ENCODE results near the gene FRMD4A. TPM values are rescaled to one million over a fixed set of nuclear protein-coding genes. Genes with fewer than 3 reads are reported as not detected.
A peak's percentile ranks its signal among the peaks of the same experiment; 100 is the strongest.
"Not testable (repeated sequence)": the region's sequence is repeated elsewhere in the genome, so short reads cannot be mapped to it uniquely, and the experiment has no call there.

The FRMD4A gene
- polyA plus RNA-seq, 3 donors, result 82.0 to 91.8 (median 86.9) TPM

DNA sequence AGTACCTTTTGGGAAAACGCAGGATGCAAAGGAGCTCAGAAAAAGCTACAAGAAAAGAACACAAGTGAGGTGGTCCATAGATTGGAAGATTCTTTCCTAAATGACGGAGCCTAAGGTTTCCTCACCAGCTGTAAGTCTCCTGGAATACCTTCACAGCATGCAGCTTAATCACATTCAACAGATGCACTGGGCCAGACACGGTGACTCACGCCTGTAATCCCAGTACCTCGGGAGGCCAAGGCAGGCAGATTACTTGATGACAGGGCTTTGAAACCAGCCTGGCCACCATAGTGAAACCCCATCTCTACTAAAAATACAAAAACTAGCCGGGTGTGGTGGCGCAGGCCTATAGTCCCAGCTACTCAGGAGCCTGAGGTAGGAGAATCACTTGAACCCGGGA lies 228.7 kb downstream of the FRMD4A start:
- no peak for DNase-seq (ENCODE audit: extremely low read depth in 1 of 11, low read depth in 9 of 11, low spot score in 4 of 11)

DNA sequence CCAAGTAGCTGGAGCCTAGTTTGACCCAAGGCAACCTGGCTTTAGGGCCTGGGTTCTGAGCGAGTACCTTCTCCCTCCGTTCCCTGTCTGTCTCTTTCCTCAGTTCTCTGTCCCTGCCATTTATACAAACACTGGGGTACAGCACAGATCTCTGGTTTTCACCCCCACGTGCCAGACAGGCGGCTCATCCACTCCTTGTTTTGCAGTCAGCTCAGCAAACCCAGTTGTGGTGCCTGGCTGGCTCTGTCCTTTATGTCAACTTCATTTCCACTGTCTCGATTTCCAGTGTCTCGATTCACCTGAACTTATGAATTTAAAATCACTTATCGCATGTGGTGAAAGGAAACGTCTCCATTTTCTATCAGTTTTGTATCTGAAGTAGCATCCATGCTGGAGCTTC lies 230.8 kb downstream of the FRMD4A start:
- no peak for DNase-seq (ENCODE audit: extremely low read depth in 1 of 11, low read depth in 9 of 11, low spot score in 4 of 11)

DNA sequence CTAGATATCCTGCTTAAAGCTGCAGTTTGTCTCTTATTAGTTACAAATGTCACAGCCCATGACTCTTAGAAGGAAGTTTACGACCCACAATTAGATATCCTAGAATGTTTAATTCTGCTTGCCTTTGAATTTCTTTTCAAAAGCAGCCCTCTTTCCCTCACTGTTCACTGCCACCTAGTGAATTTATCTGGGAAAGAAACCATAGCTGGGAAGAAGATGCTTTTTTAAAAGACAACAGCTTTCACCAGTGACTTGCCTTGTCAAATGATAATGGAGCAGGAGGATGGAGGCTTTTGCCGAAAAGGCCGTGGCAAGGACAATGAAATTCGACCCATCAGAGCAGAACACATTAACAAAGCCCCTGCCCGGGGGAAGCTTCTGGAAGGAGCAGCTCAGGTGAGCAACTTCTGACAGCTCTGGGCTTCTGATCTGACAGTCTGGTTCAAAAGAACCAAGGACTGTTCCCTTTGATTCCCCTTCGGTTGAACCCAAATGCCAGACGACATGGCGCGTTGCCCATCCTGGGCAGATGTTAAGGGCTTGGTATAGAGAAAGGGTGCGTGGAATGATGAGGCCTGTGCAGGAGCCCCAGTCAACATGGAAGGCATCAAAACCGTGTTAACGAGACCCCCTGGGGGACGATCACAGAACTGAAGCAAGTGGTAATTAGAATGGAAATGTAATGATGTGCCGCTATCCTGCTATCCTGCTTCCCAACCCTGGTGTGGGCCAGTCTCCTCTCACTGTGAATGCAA lies 236.8 kb downstream of the FRMD4A start:
- DNase-seq (ENCODE audit: extremely low read depth in 1 of 11, low read depth in 9 of 11, low spot score in 4 of 11), result peak in 6 of 11 donors; percentile 15 to 63 (median 56)

DNA sequence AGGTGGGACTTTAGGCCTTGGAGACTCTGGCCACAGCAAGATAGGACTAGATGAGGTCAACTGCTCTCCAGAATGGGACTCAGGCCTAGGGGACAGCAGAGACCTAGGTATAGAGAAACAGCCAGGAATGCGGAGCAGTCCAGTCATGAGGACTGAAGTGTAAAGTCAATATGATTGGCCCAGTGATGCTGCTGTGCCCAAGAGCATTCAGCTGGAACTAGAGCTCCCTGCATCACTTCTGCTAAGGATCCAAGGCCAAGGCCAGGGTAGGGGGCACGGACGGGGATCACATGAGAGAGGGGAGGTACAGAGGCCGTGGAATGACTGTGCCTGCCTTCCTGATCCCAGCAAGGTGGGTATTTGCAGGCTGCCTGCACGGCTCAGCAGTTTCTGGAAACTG lies 237.9 kb downstream of the FRMD4A start:
- DNase-seq (ENCODE audit: extremely low read depth in 1 of 11, low read depth in 9 of 11, low spot score in 4 of 11), result no peak

DNA sequence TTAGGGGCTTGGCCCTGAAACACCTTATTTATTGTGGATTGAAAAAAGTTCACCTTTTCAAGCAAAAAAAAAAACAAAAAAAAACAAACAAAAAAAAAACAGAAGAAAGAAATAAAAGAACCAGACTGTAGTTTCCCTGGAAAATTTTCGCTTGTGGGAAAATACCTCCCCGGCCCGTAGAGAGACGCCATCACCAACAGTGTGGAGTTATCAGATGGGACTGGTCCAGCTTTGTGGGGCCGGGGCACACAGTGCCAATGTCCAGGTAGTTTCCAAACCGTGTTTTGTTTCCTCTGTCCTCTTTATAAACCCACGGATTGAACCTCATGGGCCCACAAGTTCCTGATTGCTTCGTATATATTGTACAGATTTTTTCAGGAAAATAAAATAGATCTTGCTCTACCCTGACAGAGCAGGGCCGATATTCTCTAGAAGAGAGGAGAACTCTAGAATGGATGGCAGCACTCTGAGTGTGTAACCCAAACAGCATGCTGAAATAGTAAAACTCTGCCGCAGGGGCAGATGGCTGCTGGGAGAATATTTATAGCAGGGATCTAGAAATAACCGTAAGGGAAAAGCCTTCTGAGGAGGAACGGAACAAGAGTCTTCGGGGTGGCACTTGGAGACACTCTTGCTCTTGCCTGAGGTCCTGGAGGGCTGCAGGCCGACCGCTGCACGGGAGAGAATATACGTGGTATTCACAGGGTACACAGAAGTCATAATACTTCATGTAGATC lies 241.0 kb downstream of the FRMD4A start:
- no peak for DNase-seq (ENCODE audit: extremely low read depth in 1 of 11, low read depth in 9 of 11, low spot score in 4 of 11)

DNA sequence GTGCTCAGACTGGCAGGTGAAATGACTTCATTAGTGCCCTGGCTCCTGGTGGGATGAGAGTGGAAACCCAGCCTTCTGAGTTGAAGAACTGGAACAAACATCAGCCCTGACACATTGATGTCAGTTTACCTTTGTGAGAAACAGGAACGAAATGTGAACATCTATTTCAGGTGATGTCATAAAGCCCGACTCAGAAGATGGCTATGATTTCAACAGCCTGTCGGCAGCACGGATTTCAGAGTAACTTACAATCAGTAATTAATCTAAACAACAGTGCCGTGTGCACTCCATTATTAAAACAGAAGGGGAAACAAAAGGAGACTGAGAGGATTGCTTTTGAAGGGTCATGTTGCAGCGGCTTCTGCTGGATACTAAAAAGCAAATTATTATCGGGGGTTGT lies 243.2 kb downstream of the FRMD4A start:
- DNase-seq (ENCODE audit: extremely low read depth in 1 of 11, low read depth in 9 of 11, low spot score in 4 of 11), result no peak

DNA sequence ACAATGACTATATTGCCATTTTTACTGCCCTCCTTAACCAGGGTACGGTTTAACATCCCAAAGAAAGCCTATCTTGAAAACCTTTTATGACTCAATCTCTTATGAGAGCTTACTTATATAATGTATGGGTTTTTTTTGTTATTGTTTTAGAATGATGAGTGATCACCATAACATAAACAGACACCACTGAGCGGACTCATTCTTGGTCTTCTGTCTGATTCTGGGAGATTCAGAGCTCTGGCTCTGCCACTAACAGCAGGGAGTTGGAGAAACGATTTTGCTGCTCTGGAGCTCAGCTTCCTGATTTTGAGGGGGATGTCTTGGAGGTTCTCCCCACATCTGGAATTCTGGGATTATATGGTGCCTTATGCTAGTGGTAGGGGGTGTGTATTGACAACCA lies 244.1 kb downstream of the FRMD4A start:
- no peak for DNase-seq (ENCODE audit: extremely low read depth in 1 of 11, low read depth in 9 of 11, low spot score in 4 of 11)

DNA sequence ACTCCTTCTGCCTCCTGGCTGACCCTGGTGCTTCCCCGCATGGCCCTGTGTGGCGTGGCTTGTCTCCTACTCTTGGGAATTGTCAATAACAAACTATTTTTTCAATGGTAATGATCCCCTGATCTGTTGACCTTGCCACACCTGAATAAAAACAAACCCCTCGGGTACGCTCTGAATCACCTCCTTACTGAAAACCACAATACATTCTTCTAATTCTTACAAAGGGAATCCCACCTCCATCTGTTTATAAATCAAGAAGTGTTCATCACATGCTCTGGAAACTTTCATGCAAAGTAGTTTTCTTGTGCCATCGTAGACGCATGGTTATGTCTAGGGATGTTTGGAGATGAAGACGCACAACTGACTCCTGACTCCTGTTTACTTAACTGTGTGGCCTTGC lies 245.8 kb downstream of the FRMD4A start:
- no peak for DNase-seq (ENCODE audit: extremely low read depth in 1 of 11, low read depth in 9 of 11, low spot score in 4 of 11)

DNA sequence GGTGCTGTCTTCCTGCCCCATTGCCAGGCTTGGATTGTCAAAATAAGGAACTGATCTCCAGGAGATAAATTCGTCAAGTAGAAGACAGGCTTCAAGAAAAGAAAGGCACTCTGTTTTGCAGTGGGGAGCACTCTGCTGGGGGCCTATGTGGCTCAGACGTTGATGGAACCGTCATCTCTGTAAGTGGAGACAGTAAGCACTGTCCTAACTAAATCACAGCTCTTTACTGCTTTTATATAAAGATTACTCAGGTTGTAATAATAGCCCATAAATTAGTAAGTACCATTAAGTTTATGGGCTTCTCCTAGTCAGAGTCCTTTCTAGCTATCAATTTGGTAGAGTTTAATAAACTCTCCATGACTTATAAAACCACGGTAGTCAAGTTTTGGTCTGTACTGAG lies 249.9 kb downstream of the FRMD4A start:
- no peak for DNase-seq (ENCODE audit: extremely low read depth in 1 of 11, low read depth in 9 of 11, low spot score in 4 of 11)

DNA sequence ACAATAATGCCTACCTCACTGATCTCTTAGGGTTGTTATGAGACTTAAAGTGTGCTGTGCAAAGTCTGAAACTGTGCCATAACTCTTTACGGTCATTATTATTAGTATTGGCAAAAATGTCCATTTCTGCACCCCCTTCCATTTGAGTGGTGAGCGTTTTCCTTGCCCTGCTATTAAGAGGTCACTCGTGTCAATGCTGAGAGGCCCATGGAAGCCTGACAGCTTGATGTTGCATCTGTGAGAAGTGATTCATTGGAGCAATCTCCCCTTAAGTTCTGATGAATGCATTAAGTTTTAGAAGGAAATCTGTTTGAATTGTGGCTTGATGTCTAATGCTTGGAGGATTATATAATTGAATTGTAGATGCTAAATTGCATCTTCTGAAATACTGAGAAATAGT lies 253.3 kb downstream of the FRMD4A start:
- no peak for DNase-seq (ENCODE audit: extremely low read depth in 1 of 11, low read depth in 9 of 11, low spot score in 4 of 11)

DNA sequence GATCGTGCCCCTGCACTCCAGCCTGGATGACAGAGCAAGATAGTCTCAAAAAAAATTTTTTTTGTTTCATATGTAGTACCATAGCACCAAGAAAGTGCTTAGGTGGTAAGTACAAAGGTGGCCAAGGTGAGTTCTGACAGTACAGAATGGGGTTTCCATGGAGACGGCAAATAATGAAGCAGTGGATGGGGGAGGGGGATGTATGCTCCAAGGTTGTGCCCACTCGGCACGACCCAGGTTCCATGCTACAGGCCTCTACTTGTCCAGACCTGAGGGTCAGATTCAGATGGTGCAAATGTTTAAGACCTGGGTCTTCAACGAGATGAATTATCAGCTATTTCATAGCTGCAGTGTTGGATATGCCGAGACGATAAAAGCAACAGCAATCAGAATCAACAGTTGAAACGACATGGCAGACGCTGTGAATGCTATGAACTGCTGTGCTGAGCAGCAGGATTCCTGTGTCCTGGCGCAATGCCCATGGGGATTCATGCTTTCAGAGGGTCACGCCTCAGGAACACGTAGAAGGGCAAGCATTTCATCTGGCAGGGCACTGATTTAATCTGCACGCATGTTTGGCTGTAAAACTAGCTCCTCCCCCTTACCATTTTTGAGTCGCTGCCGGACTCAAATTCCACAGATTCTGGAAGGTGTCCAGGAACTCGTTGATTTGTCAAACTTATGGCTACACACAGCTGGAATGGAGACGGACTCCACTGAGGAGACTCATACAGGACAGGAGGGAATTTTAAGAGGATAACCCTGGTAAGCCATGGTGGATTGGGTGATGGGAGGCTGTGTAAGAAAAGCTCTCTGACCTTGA lies 256.5 kb downstream of the FRMD4A start:
- DNase-seq (ENCODE audit: extremely low read depth in 1 of 11, low read depth in 9 of 11, low spot score in 4 of 11), result peak; percentile 75 to 93 (median 86)

DNA sequence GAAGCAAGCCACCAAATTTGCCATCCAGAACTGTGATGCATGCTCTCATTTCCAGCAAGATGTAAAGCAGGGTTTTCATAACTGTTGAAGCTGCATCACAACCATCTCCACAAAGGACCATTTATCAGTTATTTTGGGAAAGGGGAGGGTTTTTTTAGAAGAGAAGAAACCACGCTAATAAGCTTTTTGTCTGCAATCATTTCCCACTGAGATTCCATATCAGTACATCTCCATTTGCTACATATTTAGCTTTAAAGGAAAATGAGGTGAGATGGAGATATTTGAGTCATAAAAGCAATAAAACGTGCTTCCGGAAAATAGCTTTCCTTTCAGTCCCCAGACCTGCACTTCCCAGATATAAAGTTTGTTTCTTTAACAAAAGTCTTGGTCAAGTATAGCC lies 258.2 kb downstream of the FRMD4A start:
- DNase-seq (ENCODE audit: extremely low read depth in 1 of 11, low read depth in 9 of 11, low spot score in 4 of 11), result no peak

DNA sequence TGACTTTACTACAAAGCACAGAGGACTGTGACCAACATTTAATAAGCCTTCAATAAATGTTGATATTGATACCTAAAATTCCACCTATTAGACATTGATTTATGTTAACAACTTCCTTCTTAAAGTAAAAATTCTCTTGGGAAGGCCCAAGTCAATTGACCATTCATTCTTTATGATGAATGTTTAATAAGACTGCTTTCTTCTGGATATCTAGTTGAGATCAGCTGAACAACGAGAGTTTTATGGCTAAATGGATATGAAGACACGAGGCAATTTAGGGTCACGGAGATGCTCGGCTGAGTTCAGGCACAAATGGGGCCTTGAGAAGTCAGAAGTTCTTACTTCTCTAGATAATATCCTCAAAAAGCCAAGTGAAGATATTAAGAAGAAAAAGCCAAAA lies 258.8 kb downstream of the FRMD4A start:
- DNase-seq (ENCODE audit: extremely low read depth in 1 of 11, low read depth in 9 of 11, low spot score in 4 of 11), result no peak

DNA sequence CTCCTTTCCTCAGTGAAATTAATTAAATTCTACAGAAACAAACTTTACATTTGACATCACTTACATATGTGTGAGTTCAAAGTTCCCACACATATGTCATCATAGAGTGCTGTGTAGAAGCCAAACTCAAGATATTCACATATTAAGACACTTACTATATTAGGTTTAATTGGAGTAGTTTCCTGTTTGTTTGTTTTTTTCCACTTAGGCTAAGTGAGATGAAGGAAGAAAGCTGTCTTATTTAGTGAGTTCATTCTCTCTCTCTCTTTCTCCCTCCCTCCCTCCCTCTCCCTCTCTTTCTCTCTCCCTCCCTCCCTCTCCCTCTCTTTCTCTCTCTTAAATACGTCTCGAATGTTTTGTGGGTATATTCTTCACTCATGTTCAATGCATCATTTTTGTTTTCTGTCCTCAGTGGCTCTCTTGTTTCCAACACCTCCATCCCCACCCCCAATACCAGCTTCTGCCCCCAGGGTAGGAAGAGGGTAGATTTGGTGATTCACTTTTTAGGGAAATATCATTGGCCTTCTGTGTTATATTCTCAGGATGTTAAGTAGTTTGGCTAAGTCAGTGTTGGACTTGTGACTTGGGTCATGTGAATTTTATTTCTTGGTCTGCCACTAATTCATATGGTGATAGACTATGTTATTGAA lies 262.0 kb downstream of the FRMD4A start:
- DNase-seq (ENCODE audit: extremely low read depth in 1 of 11, low read depth in 9 of 11, low spot score in 4 of 11), result no peak

DNA sequence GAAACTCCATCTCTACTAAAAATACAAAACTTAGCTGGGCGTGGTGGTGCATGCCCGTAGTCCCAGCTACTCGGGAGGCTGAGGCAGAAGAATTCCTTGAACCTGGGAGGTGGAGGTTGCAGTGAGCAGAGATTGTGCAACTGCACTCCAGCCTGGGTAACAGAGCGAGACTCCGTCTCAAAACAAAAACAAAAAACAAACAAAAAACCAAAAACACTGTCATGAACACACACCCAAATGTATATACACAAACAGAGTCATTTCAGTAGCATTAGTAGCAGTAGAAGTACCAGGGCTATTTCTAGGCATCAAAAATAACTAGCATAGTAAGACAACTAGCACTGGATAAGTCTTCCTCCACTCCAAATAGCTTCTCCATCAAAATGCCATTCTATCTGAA lies 263.1 kb downstream of the FRMD4A start:
- DNase-seq (ENCODE audit: extremely low read depth in 1 of 11, low read depth in 9 of 11, low spot score in 4 of 11), result not testable (repeated sequence)

DNA sequence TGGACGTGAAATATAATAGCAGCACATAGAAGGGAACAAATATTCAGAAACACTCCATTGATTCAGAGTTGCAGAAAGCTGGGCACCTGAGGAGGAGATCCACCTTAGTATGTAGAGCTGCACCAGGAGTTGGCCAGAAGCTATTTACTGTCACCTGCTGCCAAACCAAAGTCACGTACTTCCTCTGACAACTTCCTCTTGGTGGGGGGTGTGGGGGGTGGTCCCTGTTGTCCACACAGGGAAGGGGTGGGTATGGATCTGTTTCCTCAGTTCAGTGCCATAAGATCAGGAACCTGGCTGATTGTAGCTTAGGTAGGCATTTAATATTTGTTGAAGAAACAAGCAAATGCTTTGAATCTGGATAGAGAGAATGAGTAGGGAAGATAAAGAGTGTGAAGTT lies 264.6 kb downstream of the FRMD4A start:
- DNase-seq (ENCODE audit: extremely low read depth in 1 of 11, low read depth in 9 of 11, low spot score in 4 of 11), result no peak

DNA sequence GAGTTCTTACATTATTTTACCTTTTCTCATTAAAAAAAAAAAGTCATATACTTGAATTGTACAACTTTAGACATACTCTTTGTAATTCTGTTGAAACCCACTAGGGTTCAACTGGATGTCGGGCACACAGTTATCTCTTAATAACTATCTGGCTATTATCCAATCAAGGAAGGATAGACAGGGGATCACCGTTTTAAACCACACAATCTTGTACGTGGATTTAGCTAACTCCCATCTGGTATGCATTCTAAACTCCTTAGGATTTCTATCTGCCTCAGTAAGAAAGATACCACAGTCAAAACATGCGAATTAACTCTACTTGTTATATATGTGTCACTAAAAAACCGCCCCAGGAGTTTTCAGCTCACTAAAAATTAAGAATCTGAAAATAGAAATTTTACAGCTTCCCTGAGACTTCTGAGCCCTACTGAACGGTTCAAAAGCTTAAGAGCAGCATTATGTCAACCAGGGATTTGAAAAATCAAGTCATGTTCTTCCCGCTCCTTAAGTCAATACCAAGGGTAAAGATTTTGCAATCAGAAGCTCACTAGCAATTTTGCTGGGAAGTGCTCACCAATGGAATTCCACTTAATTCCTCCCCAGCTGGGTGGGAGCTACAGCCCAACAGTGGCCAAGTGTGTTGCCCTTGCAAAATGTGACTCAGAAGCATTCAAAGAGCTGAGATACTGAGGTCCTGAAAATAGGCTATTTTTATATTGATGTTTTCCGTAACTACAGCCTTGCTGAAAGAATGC lies 267.0 kb downstream of the FRMD4A start:
- DNase-seq (ENCODE audit: extremely low read depth in 1 of 11, low read depth in 9 of 11, low spot score in 4 of 11), result no peak

DNA sequence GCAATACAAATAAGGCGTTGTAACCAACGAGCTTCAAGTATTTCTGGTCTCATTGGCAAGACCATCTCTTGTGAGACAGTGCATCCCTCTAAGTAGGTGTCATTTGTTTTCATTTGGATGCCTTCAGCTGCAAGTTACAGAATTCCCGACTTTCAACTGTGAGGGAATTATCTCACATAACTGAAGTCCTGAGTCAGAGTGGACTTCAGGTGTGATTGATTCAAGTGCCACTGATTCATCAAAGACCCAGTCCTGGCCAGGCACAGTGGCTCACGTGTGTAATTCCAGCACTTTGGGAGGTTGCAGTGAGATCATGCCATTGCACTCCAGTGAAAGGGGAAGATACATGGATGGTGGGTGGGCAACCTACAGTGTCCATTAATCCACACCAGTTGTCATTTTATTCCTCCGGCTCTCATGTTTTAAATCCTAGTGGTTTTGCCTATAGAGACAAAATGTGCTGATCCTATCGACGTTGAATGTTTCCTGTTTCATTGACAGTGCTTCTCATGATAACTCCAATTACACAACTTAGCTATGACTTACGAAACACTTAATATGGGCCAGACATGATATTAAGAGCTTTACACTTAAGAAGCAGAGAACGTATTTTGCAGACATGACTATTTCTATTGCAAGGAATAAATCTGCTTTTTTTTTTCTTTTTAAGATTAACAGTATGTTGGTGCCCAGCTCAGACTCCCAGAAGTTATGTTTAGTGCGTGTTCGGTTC lies 268.0 kb downstream of the FRMD4A start:
- no peak for DNase-seq (ENCODE audit: extremely low read depth in 1 of 11, low read depth in 9 of 11, low spot score in 4 of 11)

All from renal cortex interstitium (tissue), 11 donors.